Activated CD4-positive, alpha-beta T cell treated with anti-CD3 and anti-CD28 coated beads, Interleukin-2, amount 50 U/mL, for 24 hours (primary cell): ENCODE results near the gene SSR1.
"Not testable (repeated sequence)": the region's sequence is repeated elsewhere in the genome, so short reads cannot be mapped to it uniquely, and the experiment has no call there.

ENCODE experiments used
- DNase-seq, 2 donors: peaks; one replicate each; pipeline ENCODE4 v3.0.0-alpha.2; 2020; ENCODE audit warnings: low read depth in 1 of 2, low spot score in 1 of 2

Gene SSR1

DNA sequence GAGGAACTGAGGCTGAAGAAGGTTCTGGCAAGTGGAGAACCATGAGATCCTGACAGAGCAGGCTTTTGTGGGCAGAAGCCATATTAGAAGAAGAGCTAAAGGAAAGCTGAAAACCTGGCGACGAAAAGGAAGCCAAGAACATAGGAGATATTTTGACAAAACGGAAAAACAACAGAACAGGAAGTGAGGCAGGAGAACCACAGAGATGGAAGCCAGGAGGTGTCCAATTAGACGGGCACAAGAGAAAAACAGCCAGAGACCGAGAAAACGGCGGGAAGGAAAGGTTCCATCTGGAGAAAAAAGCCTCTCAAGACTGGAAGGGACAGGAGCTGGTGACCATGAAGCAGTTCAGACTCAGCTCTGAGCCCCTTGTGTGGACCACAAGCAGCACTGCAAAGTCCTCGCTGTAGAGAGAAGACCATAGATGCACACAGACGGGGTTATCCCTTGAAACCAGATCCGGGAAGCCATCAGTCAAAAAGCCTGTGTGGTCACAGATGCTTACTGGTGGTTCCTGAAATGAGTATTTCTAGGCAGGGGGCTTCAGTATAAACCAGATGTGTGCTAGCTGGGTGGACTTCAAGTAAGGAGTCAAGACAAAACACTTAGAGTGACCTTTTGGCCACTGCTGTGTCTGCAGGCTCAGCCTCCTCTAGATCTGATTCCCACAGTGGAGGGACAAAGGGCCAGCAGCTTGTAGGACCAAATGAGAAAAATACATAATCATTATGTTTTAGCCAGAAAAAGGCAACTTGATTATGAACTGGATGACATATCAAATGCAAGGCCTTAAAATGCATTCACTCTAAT, 30.7 kb downstream of the SSR1 start:
- no peak for DNase-seq

DNA sequence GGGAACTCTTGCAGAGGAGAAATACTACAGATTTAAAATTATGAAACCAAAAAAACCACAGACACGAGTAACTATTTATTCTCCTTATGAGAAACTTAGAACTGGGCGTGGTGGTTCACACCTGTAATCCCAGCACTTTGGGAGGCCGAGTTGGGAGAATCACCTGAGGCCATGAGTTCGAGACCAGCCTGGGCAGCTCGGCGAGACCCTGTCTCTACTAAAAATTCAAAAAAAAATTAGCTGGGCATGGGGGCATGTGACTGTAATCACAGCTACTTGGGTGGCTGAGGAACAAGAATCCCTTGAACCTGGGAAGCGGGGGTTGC, 36.8 kb downstream of the SSR1 start:
- no peak for DNase-seq

DNA sequence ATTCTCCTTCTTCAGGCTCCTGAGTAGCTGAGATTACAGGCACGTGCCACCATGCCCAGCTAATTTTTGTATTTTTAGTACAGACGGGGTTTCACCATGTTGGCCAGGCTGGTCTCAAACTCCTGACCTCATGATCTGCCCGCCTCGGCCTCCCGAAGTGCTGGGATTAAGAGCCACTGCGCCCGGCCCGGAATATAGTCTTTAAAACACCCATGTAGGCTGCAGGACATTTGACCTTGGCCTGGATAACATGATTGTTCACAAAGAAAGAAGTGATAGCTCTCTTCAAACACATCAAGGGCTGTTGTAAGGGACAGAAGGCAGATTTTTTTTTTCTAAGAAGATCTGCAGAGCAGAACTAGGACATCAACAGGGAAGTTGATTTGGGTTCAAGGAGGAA, 38.5 kb downstream of the SSR1 start:
- not testable (repeated sequence) for DNase-seq

DNA sequence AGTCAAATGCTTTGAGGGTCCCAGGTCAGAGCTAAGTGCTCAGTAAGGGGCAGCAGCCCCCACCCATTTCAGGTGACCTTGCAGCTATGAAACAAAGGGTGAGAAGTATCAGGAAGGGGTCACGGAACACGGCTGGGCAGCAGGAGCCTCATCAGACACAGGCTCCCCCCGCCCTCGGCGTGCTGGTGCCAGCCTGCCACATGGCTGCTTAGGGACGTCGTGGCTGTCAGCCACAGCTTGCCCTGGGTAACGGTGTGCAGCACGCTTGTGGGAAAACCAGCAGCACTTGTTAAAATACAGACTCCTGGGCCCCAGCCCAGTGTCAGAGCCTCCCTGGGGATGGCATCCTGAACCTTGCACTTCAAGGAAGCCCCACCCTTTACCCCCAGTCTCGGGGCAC, 39.3 kb downstream of the SSR1 start:
- DNase-seq, result no peak

DNA sequence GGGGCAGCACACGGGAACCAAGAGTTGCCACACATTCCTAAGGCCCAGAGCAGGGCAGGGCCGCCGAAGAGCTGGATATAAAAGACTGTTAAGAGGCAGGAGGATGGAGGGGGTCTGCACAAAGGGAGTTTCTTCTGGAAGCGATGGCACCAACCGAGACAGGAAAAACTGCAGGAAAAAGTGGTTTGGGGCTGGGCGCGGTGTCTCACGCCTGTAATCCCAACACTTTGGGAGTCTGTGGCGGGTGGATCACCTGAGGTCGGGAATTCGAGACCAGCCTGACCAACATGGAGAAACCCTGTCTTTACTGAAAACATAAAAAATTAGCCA, 41.8 kb downstream of the SSR1 start:
- DNase-seq, result no peak

DNA sequence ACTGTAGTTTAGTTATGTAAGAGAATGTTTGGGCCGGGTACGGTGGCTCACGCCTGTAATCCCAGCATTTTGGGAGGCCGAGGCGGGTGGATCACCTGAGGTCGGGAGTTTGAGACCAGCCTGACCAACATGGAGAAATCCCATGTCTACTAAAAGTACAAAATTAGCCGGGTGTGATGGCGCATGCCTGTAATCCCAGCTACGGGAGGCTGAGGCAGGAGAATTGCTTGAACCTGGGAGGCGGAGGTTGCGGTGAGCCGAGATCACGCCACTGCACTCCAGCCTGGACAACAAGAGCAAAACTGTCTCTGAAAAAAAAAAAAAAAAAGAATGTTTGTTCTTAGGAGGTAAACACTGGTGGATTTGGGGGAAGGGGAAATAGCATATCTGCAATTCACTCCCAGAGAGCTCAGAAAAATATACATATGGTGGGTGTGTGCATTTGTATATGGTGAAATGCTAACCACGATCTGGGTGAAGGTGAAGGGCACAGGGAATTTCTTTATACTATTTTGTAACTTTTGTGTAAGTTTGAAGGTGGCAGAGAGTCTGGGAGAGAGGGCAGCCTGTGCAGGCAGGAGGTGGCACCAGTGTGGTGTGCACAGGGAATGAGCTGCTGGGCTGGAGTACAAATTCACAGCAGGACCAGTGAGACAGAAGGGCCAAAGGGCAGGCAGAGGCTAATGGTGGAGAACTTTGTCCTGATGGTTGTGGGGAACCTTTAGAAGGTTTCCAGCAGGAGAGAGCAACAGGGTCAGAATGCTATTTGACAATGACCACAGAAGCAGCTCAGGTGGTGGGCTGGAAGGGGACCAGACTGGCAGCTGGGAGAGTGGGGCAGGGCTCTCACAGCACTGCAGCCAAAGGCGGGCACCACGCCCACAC, 42.4 kb downstream of the SSR1 start:
- no peak for DNase-seq

DNA sequence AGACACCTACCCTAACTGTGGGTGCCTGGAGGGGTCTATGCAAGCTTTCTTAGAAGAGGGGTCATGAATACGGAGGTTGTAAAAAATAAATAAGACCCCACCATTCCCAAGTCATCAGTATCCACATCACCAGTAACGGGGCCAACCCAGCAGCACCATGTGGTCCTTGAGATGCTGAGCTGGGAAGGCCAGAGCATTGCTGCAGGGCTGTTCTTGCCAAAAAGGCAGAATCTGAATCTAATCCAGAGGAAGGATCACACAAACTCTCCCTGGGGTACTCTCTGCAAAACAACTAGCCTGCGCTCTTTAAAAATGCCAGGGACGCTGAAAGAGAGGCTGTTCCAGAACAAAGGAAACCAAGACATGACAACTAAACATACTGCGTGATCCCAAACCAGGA, 43.2 kb downstream of the SSR1 start:
- no peak for DNase-seq

DNA sequence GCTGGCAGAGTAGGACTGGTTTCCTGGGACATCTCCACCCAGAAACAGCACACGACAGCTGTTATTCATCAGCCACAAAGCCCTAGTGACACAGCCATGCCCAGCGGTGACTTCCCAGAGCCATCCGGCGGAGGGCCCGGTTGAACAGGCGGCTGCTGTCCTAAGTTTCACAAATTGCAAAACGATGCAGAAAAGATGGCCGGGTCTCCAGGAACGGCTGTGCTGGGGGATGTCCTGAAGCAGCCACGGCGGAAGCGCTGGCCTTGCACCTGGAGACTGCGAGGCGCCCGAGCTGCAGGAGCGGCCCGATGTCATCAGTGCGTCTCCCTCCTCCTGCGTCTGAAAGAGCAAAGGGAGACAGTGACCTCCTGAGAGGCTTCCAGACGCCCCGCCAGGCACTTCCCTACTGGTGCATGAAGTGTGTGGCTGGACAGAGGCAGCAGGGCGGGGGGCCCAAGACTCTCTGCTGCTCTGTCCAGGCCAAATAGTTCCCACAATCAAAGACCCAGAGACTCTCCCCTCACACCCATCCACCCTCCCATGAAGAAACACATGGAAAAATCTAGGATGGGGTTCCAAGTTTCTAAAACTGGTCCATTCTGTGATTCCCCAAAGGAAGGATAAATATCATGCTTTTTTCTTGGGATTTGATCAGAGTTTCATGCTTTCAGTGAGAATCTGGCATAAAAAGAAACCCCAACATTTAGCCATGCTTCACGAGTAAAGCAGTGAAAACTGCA, 44.0 kb downstream of the SSR1 start:
- no peak for DNase-seq

DNA sequence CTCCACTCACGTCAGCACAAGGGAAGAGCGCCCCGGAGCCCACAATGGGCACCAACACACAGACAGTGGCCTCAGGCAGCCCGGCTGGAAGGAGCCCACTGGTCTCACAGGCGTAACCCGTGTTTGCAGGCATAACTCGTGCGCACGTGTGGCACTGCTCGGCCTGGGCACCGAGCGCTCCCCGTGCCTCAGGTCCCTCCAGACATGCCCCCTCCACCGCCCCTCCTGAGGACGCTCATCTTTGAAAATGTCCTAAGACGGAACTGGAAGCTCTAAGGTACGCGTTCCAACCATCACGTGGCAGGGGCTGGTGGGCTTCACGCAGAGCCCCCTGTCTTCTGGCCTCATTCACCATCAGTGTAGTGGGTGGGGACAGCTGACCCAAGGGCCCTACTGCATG, 44.6 kb downstream of the SSR1 start:
- no peak for DNase-seq

DNA sequence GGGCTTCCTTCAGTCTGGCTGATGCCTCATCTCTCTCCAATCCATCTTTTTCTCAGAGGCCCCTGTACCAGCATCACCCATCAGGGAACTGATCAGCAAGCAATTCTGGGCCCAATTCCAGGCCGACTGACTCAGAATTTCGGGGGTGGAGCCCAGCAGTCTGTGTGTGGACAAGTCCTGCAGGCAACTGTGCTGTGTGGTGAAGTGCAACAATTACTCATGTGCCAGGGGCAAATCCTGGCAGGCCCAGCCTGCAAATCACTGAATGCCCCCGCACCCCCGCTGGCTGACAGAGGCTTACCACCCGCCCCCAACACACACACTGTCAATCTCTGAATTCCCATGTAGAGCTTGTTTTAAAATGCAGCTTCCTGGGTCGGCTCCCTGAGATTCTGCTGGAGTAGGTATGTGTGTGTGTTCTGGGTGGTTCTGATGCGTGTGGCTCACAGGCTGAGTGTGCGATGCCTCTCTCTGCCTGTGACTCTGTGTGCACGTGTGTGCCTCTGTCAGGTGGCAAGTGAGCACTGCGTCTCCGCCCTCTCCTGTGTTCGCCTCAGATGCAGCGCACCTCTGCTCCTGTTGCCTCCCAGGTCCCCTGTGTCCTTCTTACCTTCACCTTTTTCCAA, 45.4 kb downstream of the SSR1 start:
- no peak for DNase-seq

DNA sequence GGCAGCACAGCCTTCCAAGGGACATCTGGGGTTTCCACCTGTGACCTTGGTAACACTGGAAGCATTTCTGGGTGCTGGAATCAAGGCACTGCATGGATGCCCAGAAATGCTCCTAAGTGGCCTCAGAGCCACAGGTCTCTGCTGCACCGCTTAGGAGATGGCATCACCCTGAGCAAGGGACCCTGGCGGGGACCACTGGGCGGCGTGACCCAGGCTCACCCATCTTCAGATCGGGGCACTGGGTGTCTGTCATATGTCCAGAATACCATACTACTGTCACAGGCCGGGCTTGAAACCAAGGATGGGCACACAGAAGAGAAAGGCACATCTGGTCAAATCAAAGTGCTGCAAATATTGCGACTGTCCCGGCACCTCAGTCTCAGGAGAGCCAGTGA, 45.9 kb downstream of the SSR1 start:
- DNase-seq, result no peak

DNA sequence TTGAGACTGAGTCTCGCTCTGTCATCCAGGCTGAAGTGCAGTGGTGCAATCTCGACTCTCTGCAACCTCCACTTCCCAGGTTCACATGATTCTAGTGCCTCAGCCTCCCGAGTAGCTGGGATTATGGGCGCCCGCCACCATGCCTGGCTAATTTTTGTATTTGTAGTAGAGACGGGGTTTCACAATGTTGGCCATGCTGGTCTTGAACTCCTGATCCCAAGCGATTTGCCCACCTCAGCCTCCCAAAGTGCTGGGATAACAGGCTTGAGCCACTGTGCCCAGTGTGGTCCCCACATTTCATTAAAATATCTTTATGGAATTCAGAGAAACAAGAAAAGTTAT, 47.6 kb downstream of the SSR1 start:
- not testable (repeated sequence) for DNase-seq

DNA sequence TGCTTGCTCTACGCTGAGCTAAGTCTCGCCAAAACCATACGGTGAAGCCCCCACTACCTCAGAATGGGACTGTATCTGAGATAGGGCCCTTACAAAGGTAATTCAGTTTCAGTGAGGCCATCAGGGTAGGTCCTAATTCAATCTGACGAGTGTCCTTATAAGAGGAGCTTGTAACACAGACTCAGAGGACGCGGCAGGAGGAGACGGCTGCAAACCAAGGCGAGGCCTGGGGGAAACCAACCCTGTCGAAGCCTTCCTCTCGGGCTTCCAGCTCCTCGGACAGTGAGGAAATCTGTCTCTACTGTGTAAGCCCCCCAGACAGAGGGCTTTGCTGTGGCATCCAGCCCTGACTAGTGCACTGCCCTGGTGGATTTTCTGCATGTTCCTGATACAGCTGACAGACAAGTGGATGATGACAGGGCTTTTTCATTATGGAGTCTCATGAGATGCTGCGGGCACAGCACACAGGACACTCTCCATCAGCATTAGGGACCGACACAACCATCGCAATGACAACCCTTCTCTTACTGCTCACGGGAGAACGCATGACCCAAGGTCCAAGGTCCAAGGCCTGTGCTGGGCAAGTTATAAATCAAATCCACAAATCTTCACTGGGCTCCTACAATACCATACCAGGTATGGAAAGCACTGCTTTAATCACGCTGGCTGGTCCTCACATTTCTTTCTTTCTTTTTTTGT, 48.2 kb downstream of the SSR1 start:
- DNase-seq, result no peak

DNA sequence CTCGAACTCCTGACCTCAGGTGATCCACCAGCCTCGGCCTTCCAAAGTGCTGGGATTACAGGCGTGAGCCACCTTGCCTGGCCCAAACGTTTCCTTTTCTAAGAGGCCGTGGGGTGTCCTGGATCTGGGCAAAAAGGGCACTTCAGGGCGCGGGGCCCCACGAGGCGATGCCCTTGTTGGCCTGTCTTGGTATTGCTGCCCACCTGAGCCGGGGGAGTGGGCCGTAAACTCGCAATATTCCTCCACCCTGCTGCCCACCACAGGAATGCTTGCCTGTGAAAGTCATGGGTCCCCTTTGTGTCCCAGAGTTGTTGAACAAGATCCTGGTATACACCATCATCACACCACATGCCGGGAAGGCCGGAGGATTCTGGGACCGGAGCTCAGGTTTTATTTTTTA, 49.0 kb downstream of the SSR1 start:
- DNase-seq, result no peak

DNA sequence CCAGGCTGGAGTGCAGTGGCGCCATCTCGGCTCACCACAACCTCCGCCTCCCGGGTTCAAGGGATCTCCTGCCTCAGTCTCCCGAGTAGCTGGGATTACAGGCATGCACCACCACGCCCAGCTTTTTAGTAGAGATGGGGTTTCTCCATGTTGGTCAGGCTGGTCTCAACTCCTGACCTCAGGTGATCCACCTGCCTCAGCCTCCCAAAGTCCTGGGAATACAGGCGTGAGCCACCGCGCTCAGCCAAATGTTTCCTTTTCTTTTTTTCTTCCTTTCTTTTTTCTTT, 49.5 kb downstream of the SSR1 start:
- not testable (repeated sequence) for DNase-seq

DNA sequence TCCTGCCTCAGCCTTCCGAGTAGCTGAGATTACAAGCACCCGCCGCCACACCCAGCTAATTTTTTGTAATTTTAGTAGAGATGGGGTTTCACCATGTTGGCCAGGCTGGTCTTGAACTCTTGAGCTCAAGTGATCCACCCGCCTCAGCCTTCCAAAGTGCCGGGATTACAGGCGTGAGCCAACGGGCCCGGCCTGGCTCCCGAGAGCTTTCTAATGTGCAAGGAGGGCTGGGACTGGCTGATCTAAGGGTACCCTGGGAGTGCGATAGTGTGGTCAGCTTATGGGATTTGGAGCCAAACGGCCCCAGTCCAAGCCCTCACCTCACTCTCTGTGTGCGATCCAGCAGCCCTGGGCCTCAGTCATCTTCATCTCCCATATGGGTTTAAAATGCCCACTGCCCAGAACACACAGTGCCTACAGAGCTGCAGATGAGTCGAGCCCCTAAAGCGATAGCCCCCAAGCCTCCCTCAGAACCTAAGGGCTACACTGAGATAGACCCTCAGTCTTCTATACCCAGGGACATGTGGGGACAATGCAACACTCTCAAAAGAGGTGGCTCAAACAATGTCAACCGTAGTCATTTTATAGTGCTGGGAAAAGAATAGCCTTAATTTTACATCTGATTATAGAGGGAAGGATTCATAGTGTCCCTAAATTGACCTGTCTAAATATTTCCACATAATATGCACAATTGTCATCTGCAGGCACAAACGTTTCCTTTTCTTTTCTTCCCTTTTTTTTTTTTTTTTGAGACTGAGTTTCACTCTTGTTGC, 50.1 kb downstream of the SSR1 start:
- DNase-seq, result no peak

DNA sequence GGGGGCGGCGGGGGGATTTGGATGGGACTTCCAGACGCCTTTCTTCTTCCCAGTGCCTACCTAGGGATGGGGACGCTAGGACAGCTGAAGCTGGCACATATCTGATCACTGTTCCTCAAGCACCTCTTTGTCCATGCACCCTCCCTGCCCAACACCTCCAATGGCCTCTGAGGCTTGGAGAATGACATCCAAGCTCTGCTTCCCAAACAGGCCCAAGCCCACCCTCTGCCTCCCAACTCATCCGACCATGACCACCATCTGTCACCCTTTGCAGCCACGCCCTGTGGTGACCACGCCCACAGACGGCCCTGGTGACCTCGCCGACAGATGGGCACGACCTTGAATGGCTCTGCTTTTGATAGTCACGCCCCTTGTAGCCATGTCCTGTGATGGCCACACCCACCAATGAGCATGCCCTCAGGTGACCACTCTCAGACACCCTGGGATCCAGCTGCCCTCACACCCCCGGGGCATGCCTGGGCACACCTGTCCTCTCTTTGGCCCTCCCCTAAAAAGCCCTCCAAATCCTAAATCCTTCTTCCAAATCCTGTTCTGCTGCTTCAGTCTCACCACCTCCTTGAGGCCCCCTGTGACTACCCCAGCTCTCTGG, 51.0 kb downstream of the SSR1 start:
- no peak for DNase-seq

DNA sequence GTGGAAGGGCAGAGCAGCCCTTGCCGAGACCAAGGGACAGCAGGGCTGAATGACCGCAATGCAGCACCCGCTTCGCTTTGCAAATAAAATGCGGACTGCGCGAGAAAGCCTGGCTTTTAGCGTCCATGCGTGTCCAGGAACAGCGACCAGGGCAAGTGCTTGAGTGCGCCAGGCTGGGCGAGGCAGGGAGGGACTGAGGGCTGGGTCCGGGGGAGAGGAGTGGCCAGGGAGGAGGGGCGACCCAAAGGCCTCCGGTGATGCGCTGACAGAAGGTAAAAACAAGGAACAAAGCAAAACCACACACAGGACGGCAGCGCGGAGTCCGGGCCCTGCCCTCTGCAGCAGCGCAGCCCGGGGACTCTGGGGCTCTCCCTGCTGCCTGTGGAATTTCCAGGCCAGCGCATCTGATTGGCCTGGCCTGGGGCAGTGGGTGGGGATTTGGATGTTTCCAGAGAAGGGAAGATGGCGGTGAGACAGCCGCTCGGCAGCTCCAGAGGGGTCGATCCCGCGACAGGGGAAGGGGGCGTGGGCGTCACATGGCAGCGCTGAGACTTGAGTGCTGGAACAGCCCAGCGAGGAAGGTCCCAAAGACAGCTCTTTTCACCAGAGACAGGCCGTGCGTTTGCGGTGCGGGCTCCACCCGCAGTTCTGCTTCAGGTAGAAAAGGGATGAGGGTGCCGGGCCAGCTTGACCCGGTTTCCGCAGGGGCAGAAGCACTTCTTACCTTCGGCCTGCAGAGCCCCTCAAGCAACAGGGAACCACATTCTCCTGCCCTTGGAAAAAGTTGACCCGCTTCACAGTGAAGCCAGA, 51.8 kb downstream of the SSR1 start:
- peak in 1 of 2 donors; percentile 42 for DNase-seq

DNA sequence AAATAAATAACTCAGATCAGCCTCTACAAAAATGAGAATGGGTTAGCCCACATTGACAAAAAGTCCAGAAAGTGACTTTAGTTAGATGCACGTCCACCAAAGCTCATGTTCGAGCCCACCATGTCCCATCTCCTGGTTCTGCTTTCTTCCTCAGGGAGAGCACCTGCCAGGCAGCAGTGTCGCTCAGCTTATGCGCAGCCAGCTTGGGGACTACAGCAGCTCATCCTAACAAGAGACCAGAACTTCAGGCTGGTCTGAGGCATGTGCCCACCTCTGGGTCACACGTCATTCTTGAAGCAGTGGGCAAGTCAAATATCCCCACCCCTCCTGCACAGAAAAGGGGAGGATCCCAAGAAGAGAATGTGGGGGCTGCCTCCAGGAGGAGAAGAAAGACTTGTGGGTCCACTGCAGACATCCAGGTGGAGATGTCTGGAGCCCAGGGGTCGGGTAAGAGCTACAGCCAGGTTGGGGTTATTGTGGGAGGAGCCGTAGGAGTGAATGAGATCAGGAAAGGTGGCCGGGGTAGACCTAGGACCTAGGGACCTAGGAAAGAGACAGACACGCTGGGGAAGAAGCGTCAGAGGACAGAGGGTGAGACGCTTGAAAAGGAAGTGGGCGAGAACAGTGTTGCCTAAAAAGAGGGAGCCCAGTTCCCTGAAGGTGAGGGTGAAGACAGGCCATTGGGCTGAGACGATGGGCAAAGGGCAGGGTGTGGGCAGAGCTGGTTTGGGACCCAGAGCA, 52.5 kb downstream of the SSR1 start:
- DNase-seq, result no peak
